GM18861 (cell line): ENCODE results near the gene PSG3.
"Not testable (repeated sequence)": the region's sequence is repeated elsewhere in the genome, so short reads cannot be mapped to it uniquely, and the experiment has no call there.

ENCODE experiments used
- ATAC-seq: cut with Tn5 transposase; IDR thresholded peaks from one replicate; pipeline ENCODE4 v1.9.1; 2021; ENCODE audit not compliant: unreplicated experiment

The PSG3 gene

DNA sequence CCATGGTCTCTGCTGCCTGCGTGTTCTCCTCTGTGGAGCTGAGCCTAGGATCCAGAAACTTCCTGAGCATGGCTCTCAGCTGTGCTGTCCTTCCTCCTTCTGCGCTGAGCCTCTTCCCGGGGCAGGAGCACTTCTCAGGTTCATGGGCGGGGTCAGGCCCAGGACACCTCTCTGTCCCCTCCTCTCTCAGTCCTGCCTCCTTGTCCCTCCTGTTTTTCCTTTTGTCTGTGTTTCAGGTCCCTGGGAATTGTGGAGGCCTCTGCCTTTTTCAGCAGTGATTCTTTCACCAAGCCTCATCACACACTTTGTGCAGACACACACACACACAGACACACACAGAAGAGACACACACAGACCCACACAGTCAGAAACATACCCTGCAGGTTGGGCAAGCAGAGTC, at the start of gene PSG3:
PSG3 (minus strand) TSS at position 101 of the 400 bp plus-strand sequence; CDS start at position 4, 97 bp downstream.
- ATAC-seq, result not testable (repeated sequence)

- ATAC-seq, result not testable (repeated sequence)
Observed at GRCh38 chr19:42788766-42789165, 48.5 kb upstream of the PSG3 start.

DNA sequence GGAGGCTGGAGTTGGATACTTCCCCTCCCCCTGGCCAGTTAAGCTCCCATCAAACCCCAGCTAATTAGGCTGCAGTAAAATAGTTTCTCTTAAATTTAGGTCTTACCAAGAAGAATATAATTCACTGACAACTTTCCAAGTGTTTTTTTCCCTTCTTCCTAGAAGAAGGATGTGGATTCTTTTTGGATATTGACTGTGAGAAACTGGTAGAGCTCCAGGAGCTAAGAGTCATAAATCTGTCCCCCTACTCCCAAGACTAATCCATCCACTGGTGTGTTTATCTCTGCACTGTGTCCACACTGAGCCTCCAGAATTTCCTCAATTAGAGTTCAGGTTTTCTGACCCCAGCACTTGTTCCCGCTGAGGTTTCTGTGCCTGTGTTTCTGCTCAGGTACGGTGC, 47.5 kb upstream of the PSG3 start:
- ATAC-seq, result not testable (repeated sequence)

DNA sequence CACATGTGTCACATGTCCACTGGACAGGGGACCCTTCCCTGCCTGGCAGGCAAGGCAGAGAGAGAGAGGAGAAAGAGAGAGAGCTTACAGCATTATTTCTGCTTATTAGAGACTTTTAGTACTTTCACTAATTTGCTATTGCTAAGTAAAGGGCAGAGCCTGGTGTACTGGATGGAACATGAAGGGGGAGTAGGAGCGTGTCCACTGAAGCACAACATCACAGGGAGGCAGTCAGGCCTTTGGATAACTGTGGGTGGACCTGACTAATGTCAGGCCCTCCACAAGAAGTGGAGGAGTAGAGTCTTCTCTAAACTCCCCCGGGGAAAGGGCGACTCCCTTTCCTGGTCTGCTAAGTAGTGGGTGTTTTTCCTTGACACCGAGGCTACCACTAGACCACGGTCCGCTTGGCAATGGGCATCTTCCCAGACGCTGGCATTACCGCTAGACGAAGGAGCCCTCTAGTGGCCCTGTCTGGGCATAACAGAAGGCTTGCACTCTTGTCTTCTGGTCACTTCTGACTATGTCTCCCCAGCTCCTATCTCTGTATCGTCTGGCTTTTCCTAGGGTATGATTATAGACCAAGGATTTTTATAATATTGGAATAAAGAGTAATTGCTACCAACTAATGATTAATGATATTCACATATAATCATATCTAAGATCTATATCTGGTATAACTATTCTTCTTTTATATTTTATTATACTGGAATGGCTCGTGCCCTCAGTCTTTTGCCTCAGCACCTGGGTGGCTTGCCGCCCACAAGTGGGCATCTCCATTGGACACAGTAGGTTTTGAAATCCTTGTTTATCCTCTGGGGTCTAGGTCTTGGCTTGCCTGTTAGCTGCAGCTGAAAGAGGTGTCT, 36.7 kb upstream of the PSG3 start:
- ATAC-seq, result not testable (repeated sequence)

DNA sequence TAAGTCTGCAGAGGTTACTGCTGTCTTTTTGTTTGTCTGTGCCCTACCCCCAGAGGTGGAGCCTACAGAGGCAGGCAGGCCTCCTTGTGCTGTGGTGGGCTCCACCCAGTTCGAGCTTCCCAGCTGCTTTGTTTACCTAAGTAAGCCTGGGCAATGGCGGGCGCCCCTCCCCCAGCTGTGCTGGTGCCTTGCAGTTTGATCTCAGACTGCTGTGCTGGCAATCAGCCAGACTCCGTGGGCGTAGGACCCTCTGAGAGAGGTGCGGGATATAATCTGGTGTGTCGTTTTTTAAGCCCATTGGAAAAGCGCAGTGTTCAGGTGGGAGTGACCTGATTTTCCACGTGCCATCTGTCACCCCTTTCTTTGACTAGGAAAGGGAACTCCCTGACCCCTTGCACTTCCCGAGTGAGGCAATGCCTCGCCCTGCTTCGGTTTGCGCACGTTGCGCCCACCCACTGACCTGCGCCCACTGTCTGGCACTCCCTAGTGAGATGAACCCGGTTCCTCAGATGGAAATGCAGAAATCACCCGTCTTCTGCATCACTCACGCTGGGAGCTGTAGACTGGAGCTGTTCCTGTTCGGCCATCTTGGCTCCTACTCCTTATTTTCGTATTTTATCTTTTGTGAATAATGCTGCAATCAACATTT, 34.4 kb upstream of the PSG3 start:
- not testable (repeated sequence) for ATAC-seq

GRCh38 chr19:42767319-42767718, 27.0 kb upstream of the PSG3 start:
- ATAC-seq, result not testable (repeated sequence)

DNA sequence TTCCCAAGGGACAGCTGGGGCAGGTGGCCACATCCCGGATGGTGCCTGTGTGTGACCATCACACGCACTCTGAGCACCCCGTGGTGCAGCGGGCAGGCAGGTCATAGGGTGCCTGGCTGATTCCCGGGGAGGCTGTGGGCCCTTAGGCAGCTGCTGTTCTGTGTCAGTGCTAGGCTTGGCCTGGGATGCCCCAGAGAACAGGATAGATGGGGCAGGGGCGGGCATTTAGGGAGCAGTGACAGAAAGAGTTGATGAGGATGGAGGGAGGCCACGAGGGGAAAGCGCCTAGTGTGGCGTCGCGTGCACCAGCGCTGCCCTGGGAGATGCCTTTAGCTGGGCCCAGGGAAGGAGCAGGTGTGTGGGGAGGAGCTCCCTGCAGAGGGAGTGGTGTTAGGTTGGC, 26.6 kb upstream of the PSG3 start:
- not testable (repeated sequence) for ATAC-seq

GRCh38 chr19:42764836-42765235, 24.6 kb upstream of the PSG3 start:
- no peak for ATAC-seq

GRCh38 chr19:42762789-42763188, 22.5 kb upstream of the PSG3 start:
- ATAC-seq, result no peak

- not testable (repeated sequence) for ATAC-seq
Observed at GRCh38 chr19:42761924-42762295, 21.6 kb upstream of the PSG3 start.

DNA sequence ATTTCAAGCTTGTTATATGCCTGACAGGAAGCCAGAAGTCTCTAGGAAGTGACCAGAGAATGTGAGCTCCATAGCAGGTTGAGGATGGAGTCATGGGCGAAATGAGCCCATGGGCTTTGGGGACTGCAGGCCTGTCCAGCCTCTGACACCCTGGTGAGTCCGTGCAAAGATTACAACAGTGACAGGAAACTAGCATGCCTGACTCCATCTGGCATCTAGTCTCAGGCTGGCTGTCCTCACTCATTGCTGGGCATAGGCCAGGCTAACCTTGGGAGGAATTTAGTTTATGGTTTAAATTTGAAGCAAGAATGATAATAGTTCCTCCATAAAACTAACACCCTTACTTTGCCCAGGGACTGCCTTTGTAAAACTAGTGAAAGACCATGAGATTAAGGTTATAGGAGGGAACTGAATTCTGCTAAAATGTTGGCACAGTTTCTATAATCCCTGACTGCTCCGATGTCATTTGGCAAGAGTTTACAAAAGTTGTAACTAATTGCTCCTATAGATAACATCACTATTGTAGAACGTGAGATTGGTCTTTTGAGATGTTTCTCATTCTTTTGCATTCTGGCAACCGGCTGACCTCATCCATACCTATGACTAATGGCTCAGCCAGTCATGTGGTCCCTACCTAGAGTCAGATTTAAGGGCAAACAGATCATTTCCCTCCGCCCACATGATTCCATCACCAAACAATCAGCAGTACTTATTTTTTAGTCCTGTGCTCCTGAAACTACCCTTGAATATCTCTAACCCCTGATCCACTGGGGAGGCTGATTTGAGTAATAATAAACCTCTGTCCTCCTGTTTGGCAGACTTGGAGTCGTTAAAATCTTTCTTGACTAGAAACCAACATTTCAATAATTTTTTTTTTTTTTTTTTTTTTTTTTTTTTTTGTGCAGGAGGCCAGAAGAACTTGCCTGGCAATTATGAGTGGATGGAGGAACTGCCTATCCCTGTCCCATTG, 21.0 kb upstream of the PSG3 start:
- not testable (repeated sequence) for ATAC-seq

GRCh38 chr19:42758667-42759066, 18.4 kb upstream of the PSG3 start:
- ATAC-seq, result not testable (repeated sequence)

GRCh38 chr19:42752246-42752645, 12.0 kb upstream of the PSG3 start:
- ATAC-seq, result not testable (repeated sequence)

- not testable (repeated sequence) for ATAC-seq
Observed at GRCh38 chr19:42741726-42742607, 1.7 kb upstream of the PSG3 start.

- ATAC-seq, result not testable (repeated sequence)
Observed at GRCh38 chr19:42737581-42738011, 2.7 kb downstream of the PSG3 start.

DNA sequence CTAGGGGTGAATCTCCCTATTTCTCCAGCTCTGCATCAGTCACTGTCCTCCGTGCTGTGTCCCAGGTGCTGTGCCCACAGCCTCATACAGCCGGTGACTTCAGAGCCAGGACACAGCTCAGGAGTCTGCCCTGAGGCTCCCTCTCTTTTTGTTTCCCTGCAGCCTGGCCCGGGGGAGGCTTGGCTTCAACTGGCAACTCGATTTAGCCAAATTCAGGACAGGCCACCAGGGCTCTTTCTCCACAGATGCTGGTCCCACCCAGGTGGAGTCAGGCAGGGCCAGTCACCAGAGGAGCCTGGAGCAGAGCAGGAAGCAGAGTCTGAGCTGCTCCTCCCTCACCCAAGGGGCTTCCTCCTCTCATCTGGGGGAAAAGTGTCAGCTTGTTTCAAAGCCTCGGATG, 11.9 kb downstream of the PSG3 start:
- ATAC-seq, result not testable (repeated sequence)

- ATAC-seq, result not testable (repeated sequence)
Observed at GRCh38 chr19:42714000-42714399, 26.3 kb downstream of the PSG3 start.

GRCh38 chr19:42712753-42713152, 27.5 kb downstream of the PSG3 start:
- ATAC-seq, result not testable (repeated sequence)

DNA sequence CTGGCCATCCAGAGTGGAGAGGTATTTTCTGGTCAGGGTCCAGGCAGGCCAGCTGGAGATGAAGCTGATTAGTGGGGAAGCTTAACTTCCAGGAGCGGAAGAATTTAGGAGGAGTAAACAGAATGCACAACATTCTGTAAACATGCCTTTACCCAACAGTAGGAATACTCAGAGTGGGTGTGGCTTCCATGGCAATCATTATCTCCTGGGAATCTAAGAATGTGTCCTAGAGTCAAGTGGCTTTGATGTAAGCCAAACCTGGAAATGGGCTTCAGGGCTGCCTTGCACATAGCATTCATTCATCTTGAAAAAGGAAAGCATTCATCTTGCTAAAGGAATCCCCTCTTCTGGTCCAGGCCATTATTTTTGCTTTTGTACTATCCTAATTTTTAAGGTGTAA, 29.3 kb downstream of the PSG3 start:
- ATAC-seq, result not testable (repeated sequence)

DNA sequence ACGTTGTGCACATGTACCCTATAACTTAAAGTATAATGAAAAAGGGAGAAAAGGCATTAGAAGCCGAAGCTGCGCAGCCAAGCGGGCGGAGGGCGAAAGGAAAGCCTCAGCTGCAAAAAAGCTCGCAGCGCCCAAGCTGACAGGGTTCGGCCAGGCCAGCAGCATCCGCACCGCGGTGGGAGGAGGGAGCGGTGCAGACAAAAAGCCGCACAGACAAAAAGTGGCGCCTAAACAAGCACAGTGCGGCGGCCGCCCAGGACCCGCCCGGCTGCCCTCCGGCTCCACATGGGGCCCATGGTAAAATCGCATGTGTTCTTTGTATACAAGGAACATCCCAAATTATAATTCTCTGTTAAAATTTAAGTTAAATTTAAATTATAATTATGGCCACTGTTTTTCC, 42.4 kb downstream of the PSG3 start:
- ATAC-seq, result no peak
